ENCODE results near the gene HEATR3.
"Not testable (repeated sequence)": the region's sequence is repeated elsewhere in the genome, so short reads cannot be mapped to it uniquely, and the experiment has no call there.

Gene HEATR3

GRCh38 chr16:50120711-50121110 lies 54.9 kb downstream of the HEATR3 start:
- TF ChIP-seq, protein P1, sequence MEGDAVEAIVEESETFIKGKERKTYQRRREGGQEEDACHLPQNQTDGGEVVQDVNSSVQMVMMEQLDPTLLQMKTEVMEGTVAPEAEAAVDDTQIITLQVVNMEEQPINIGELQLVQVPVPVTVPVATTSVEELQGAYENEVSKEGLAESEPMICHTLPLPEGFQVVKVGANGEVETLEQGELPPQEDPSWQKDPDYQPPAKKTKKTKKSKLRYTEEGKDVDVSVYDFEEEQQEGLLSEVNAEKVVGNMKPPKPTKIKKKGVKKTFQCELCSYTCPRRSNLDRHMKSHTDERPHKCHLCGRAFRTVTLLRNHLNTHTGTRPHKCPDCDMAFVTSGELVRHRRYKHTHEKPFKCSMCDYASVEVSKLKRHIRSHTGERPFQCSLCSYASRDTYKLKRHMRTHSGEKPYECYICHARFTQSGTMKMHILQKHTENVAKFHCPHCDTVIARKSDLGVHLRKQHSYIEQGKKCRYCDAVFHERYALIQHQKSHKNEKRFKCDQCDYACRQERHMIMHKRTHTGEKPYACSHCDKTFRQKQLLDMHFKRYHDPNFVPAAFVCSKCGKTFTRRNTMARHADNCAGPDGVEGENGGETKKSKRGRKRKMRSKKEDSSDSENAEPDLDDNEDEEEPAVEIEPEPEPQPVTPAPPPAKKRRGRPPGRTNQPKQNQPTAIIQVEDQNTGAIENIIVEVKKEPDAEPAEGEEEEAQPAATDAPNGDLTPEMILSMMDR (IDR thresholded peaks at IDR 0.05; ENCODE audit: insufficient read depth, low read depth, low read length, missing control alignments) = no peak
- H3K4me3 ChIP-seq (ENCODE audit: low read length) = no peak overlapping the region
- DNase-seq (ENCODE audit: low read depth) = no peak

- TF ChIP-seq, protein P1 (IDR thresholded peaks at IDR 0.05; ENCODE audit: insufficient read depth, low read depth, low read length, missing control alignments) = no peak
- no peak overlapping the region for H3K4me3 ChIP-seq (ENCODE audit: low read length)
- no peak for DNase-seq (ENCODE audit: low read depth)
Observed at GRCh38 chr16:50121278-50121677, 55.5 kb downstream of the HEATR3 start.

GRCh38 chr16:50121721-50122445 lies 56.1 kb downstream of the HEATR3 start:
- TF ChIP-seq, protein P1 (IDR thresholded peaks at IDR 0.05; ENCODE audit: insufficient read depth, low read depth, low read length, missing control alignments) = no peak
- H3K4me3 ChIP-seq (ENCODE audit: low read length) = no peak overlapping the region
- no peak for DNase-seq (ENCODE audit: low read depth)

DNA sequence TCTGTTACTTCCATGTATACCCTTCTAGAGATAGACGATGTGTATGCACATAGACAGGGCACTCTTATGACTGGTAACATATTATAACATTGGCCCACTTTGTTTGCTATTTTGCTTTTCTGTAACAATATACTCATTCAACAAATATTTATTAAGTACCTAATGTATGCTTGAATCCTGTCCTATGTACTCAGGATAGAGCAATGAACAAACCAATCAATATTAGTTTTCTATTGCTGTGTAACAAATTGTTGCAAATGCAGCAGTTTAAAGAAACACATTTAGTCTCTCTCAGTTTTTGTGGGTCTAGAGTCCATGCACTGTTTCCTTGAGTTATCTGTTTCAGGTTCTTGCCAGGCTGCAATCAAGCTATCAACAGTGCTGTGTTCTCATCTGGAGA lies 57.6 kb downstream of the HEATR3 start:
- no peak for DNase-seq (ENCODE audit: low read depth)
- H3K4me3 ChIP-seq (ENCODE audit: low read length) = no peak overlapping the region
- TF ChIP-seq, protein P1 (IDR thresholded peaks at IDR 0.05; ENCODE audit: insufficient read depth, low read depth, low read length, missing control alignments) = no peak

- DNase-seq (ENCODE audit: low read depth) = no peak
- H3K4me3 ChIP-seq (ENCODE audit: low read length) = no peak overlapping the region
- TF ChIP-seq, protein P1 (IDR thresholded peaks at IDR 0.05; ENCODE audit: insufficient read depth, low read depth, low read length, missing control alignments) = no peak
Observed at GRCh38 chr16:50124769-50125168, 59.0 kb downstream of the HEATR3 start.

- no peak for DNase-seq (ENCODE audit: low read depth)
- H3K4me3 ChIP-seq (ENCODE audit: low read length) = no peak overlapping the region
- TF ChIP-seq, protein P1 (IDR thresholded peaks at IDR 0.05; ENCODE audit: insufficient read depth, low read depth, low read length, missing control alignments) = no peak
Observed at GRCh38 chr16:50126183-50126582, 60.4 kb downstream of the HEATR3 start.

- H3K4me3 ChIP-seq (ENCODE audit: low read length); DNase-seq (ENCODE audit: low read depth): not testable (repeated sequence)
Observed at GRCh38 chr16:50132571-50132970, 66.8 kb downstream of the HEATR3 start.

Data from epithelial cell of esophagus (primary cell).